ENCODE results near the gene PPCDC.

GRCh38 chr15:74983725-74984231 lies 39.6 kb upstream of the PPCDC start:
- TF ChIP-seq EP300 (IDR thresholded peaks at IDR 0.05; ENCODE audit: borderline replicate concordance in 1 of 2, low read depth in 1 of 2, low read length in 1 of 2) (no peak), CTCF (IDR thresholded peaks at IDR 0.05) (no peak), NFIC (IDR thresholded peaks at IDR 0.05; ENCODE audit: borderline replicate concordance) (no peak), TAF1 (IDR thresholded peaks at IDR 0.05; ENCODE audit: borderline replicate concordance, low read depth, low read length) (no peak), POLR2AphosphoS5 (IDR thresholded peaks at IDR 0.05; ENCODE audit: low read depth, low read length) (no peak), CHD2 (IDR thresholded peaks at IDR 0.05; ENCODE audit: low read length, partially characterized antibody) (no peak), SIN3A (IDR thresholded peaks at IDR 0.05; ENCODE audit: borderline replicate concordance, low read depth, low read length) (no peak), MAX (IDR thresholded peaks at IDR 0.05; ENCODE audit: low read depth) (no peak), RXRA (IDR thresholded peaks at IDR 0.05; ENCODE audit: borderline replicate concordance, low read depth) (no peak), NRF1 (IDR thresholded peaks at IDR 0.05; ENCODE audit: low read depth, low read length) (no peak)
